ACC112 (cell line): ENCODE results near the gene PLPP4.

Source experiments
- H2AFZ ChIP-seq: fragments of 200-600 bp; sonication (generic); one replicate; pipeline ENCODE4 v1.6.0; 2017; ENCODE audit warnings: antibody characterized with exemption, low read length; ENCODE audit not compliant: unreplicated experiment
- H3K27ac ChIP-seq: fragments of 200-600 bp; sonication (generic); 2 replicates; pipeline ENCODE4 v1.5.1; 2014; ENCODE audit warnings: low read depth, mild to moderate bottlenecking, antibody characterized with exemption, low read length, moderate library complexity
- H3K27me3 ChIP-seq: fragments of 200-600 bp; sonication (generic); 2 replicates; pipeline ENCODE4 v1.6.1; 2014; ENCODE audit warnings: mild to moderate bottlenecking, antibody characterized with exemption, low read length, moderate library complexity, mixed read lengths; ENCODE audit not compliant: insufficient read depth
- H3K36me3 ChIP-seq: fragments of 200-600 bp; sonication (generic); 2 replicates; pipeline ENCODE4 v1.6.1; 2016; ENCODE audit warnings: mild to moderate bottlenecking, antibody characterized with exemption, low read length, moderate library complexity, mixed read lengths; ENCODE audit not compliant: insufficient read depth
- H3K4me1 ChIP-seq: fragments of 200-600 bp; sonication (generic); one replicate; pipeline ENCODE4 v1.6.1; 2016; ENCODE audit warnings: low read length, mixed read lengths; ENCODE audit not compliant: insufficient read depth, unreplicated experiment, control insufficient read depth
- H3K4me3 ChIP-seq: fragments of 200-600 bp; sonication (generic); 2 replicates; pipeline ENCODE4 v1.5.1; 2014; ENCODE audit warnings: mild to moderate bottlenecking, low read depth, low read length
- H3K79me2 ChIP-seq: fragments of 200-600 bp; sonication (generic); one replicate; pipeline ENCODE4 v1.6.0; 2016; ENCODE audit warnings: low read length; ENCODE audit not compliant: control insufficient read depth, unreplicated experiment, insufficient read depth

Gene PLPP4

GRCh38 chr10:120571266-120571665, 114.2 kb downstream of the PLPP4 start:
- Histone ChIP-seq H3K4me1 (no peaks in the 10 kb centered on the region), H3K79me2 (no peaks in the 10 kb centered on the region)

DNA sequence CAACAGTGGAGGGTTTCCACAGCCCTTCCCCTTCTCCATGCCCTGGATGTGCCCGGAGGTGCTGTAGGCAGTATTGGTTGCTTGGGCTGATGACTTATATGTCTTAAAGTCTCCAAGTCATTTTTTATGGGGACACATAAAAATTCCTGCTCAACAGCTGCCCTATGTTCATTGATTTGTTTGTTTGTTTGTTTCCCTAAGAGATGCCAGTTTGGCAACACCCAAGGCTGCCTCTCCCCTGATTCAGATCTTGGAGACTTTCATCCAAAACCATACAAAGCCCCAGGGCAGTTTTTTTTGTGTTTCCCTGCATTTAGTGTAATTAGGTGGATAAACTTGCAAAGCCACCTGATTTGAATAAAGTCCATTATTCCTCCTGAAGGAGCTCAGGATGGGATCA, 115.3 kb downstream of the PLPP4 start:
- H3K27ac ChIP-seq: no peak overlapping the region
- no peak overlapping the region for H3K4me3 ChIP-seq
- no peaks in the 10 kb centered on the region for H3K36me3 ChIP-seq
- no peaks in the 10 kb centered on the region for H3K27me3 ChIP-seq
- no peaks in the 10 kb centered on the region for H3K79me2 ChIP-seq
- H3K4me1 ChIP-seq: no peaks in the 10 kb centered on the region
- no peak overlapping the region for H2AFZ ChIP-seq

More at GRCh38 chr10:120571266-120571665, 114.2 kb downstream of the PLPP4 start:
- Histone ChIP-seq H3K36me3 (no peaks in the 10 kb centered on the region), H3K4me3 (no peak overlapping the region), H2AFZ (no peak overlapping the region), H3K27me3 (no peaks in the 10 kb centered on the region), H3K27ac (no peak overlapping the region)

- Histone ChIP-seq H3K4me3 (no peak overlapping the region), H3K27me3 (no peaks in the 10 kb centered on the region), H2AFZ (no peak overlapping the region), H3K36me3 (no peaks in the 10 kb centered on the region), H3K4me1 (no peaks in the 10 kb centered on the region), H3K79me2 (no peaks in the 10 kb centered on the region), H3K27ac (no peak overlapping the region)
These were observed 116.3 kb downstream of the PLPP4 start for GRCh38 chr10:120573355-120573754.

DNA sequence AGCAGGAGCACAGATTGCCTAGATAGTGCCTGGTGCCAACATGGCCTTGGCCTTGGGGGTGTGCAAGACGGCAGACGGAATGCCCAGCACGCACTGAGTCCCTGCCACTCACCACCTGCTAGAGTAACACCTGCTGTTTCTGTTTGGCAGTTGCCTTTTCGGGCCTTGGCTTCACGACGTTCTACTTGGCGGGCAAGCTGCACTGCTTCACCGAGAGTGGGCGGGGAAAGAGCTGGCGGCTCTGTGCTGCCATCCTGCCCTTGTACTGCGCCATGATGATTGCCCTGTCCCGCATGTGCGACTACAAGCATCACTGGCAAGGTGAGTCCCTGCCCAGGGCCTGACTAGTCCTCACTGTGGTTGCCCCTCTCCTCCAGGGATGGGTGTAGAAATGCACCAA, 118.0 kb downstream of the PLPP4 start:
- Histone ChIP-seq H3K27ac (no peak overlapping the region), H3K4me1 (no peaks in the 10 kb centered on the region), H3K36me3 (no peaks in the 10 kb centered on the region), H3K79me2 (no peaks in the 10 kb centered on the region), H2AFZ (no peak overlapping the region), H3K27me3 (no peaks in the 10 kb centered on the region), H3K4me3 (no peak overlapping the region)

GRCh38 chr10:120575411-120575810, 118.4 kb downstream of the PLPP4 start:
- no peaks in the 10 kb centered on the region for H3K4me1 ChIP-seq
- no peaks in the 10 kb centered on the region for H3K79me2 ChIP-seq
- H3K27me3 ChIP-seq: no peaks in the 10 kb centered on the region
- no peak overlapping the region for H3K27ac ChIP-seq
- H2AFZ ChIP-seq: no peak overlapping the region
- H3K36me3 ChIP-seq: no peaks in the 10 kb centered on the region
- no peak overlapping the region for H3K4me3 ChIP-seq

DNA sequence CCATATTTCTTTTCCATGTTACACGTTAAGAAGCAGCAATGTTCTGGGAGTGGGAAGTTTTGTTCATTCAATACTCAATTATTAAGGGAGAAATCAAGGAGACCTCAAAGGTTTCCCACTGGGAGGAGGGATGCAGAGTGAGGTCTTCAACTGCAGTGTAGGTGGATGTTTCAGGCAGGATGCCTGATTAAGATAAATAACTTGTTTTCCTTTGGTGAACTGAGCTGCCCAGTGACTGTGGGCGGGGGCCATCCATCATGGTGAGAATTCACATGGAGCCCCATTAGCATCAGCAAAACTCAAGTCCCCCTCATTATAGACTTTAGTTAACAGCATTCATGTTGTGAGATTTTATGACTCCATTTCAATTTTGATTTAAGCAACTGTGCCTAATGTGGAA, 121.1 kb downstream of the PLPP4 start:
- Histone ChIP-seq H3K4me1 (no peaks in the 10 kb centered on the region), H3K4me3 (no peak overlapping the region), H3K36me3 (no peaks in the 10 kb centered on the region), H3K79me2 (no peaks in the 10 kb centered on the region), H2AFZ (no peak overlapping the region), H3K27me3 (no peaks in the 10 kb centered on the region), H3K27ac (no peak overlapping the region)

DNA sequence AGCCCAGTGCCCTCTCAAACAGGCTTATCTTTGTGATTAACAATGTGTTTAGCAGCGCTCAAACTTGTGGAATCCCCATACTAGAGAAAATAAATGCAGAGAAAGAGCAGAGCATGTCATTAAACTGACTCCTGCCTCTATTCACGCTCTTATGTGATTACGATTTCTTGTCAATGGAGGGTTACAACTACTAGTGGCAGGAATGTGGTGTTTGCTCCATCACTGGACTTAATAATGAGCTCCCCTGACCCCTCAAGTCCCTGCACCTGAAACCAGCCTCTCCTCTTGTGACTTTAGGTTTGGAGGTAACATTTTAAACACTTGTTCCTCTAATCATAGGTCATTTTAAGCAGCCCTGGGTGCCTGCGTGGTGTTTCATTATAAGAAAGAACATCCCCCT, 121.9 kb downstream of the PLPP4 start:
- H3K4me1 ChIP-seq: no peaks in the 10 kb centered on the region
- H3K27ac ChIP-seq: no peak overlapping the region
- H3K27me3 ChIP-seq: no peaks in the 10 kb centered on the region
- no peaks in the 10 kb centered on the region for H3K79me2 ChIP-seq
- no peak overlapping the region for H2AFZ ChIP-seq
- no peaks in the 10 kb centered on the region for H3K36me3 ChIP-seq
- H3K4me3 ChIP-seq: no peak overlapping the region

DNA sequence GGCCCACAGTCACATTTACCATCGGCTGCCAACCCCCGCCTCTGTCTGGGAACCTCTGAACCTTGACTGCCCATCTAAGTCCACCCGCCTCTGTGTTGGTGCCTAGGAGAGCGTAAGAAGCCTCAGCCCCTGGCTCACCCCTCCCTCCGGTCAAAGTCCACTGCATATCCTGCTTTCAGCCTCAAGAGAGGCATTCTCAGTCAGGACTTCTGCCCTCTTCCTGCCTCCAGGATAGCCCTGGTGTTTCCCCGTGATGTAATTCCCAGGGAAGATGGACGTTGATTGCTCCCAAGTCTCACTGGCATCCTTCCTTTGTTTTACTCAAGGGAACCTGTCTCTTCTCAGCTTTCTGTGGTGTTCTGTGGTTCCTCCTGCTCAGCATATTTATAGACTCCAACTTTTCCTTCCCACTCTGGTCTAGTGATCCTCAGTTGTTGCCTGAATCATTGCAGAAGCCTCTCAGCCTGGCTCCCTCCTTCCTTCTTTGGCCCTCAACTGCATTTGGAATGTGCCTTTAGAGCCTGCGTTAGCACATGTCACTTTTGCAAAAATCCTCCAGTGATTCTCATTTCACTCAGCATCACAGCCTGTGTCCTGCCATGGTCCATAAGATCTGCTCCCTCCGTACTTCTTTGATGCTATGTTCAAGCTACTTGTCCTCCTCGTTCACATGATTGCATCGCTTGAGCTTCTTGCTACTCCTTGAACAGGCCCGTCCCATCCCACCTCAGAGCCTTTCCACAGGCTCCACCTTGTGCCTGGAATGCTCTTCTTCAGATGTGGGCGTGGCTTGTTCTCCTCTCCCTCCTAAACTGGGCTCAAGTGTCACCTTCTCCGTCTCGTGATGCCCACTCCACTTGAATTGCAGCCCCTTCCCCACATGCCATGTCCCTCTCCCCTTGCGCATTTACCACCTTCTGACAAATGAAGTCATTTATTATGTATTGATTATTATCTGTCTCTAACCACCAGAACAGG, 124.2 kb downstream of the PLPP4 start:
- Histone ChIP-seq H3K4me1 (no peaks in the 10 kb centered on the region), H3K4me3 (no peak overlapping the region), H3K79me2 (no peaks in the 10 kb centered on the region), H3K27me3 (no peaks in the 10 kb centered on the region), H3K27ac (no peak overlapping the region), H2AFZ (no peak overlapping the region), H3K36me3 (no peaks in the 10 kb centered on the region)

- no peak overlapping the region for H3K27ac ChIP-seq
- H3K27me3 ChIP-seq: no peaks in the 10 kb centered on the region
- no peaks in the 10 kb centered on the region for H3K79me2 ChIP-seq
- H2AFZ ChIP-seq: no peak overlapping the region
- H3K4me1 ChIP-seq: no peaks in the 10 kb centered on the region
- H3K4me3 ChIP-seq: no peak overlapping the region
- H3K36me3 ChIP-seq: no peaks in the 10 kb centered on the region
These were observed 125.7 kb downstream of the PLPP4 start for GRCh38 chr10:120582753-120583152.

- no peaks in the 10 kb centered on the region for H3K36me3 ChIP-seq
- H2AFZ ChIP-seq: no peak overlapping the region
- H3K4me1 ChIP-seq: no peaks in the 10 kb centered on the region
- H3K27me3 ChIP-seq: no peaks in the 10 kb centered on the region
- H3K27ac ChIP-seq: no peak overlapping the region
- H3K4me3 ChIP-seq: no peak overlapping the region
- H3K79me2 ChIP-seq: no peaks in the 10 kb centered on the region
These were observed 126.5 kb downstream of the PLPP4 start for GRCh38 chr10:120583424-120584108.

- no peaks in the 10 kb centered on the region for H3K27me3 ChIP-seq
- H3K79me2 ChIP-seq: no peaks in the 10 kb centered on the region
- no peak overlapping the region for H2AFZ ChIP-seq
- no peak overlapping the region for H3K27ac ChIP-seq
- H3K36me3 ChIP-seq: no peaks in the 10 kb centered on the region
- no peaks in the 10 kb centered on the region for H3K4me1 ChIP-seq
- H3K4me3 ChIP-seq: no peak overlapping the region
These were observed 127.8 kb downstream of the PLPP4 start for GRCh38 chr10:120584786-120585185.
